HepG2 (cell line): Measurements from ENCODE around the gene TAF6L. TPM values are rescaled to one million over a fixed set of nuclear protein-coding genes. Genes with fewer than 3 reads are reported as not detected.

Source experiments
- ATF6 ChIP-seq: sonication (generic); formaldehyde crosslinking; conservative IDR thresholded peaks from 2 replicates; pipeline ENCODE4 v1.4.0; 2020; ENCODE audit warnings: missing genetic modification reagents
- CERS6 ChIP-seq: sonication (generic); formaldehyde crosslinking; IDR thresholded peaks from 2 replicates; pipeline ENCODE4 v1.5.0; 2020; ENCODE audit warnings: missing genetic modification reagents
- E2F1 ChIP-seq: sonication (generic); formaldehyde crosslinking; IDR thresholded peaks from 2 replicates; pipeline ENCODE4 v1.5.0; 2020; ENCODE audit warnings: missing genetic modification reagents
- FOXC1 ChIP-seq: sonication (generic); formaldehyde crosslinking; IDR thresholded peaks from 2 replicates; pipeline ENCODE4 v1.8.0; 2022; ENCODE audit warnings: mild to moderate bottlenecking, missing genetic modification reagents, borderline replicate concordance
- HOXA9 ChIP-seq: sonication (generic); formaldehyde crosslinking; IDR thresholded peaks from 2 replicates; pipeline ENCODE4 v1.8.1; 2022; ENCODE audit warnings: missing genetic modification reagents, mild to moderate bottlenecking, moderate library complexity, borderline replicate concordance
- MYC ChIP-seq: sonication (generic); formaldehyde crosslinking; IDR thresholded peaks from 2 replicates; pipeline ENCODE4 v1.9.0; 2021; ENCODE audit warnings: missing genetic modification reagents, borderline replicate concordance
- NFE2 ChIP-seq: sonication (generic); formaldehyde crosslinking; IDR thresholded peaks from 2 replicates; pipeline ENCODE4 v1.4.0; 2020; ENCODE audit warnings: missing genetic modification reagents
- NPAS2 ChIP-seq: sonication (generic); formaldehyde crosslinking; IDR thresholded peaks from 2 replicates; pipeline ENCODE4 v1.8.0; 2022; ENCODE audit warnings: mild to moderate bottlenecking, missing genetic modification reagents, borderline replicate concordance
- PPARG ChIP-seq: conservative IDR thresholded peaks from 2 replicates; pipeline ENCODE4 v1.6.1; 2016; ENCODE audit warnings: missing biosample characterization, missing genetic modification reagents
- SALL1 ChIP-seq: sonication (generic); formaldehyde crosslinking; IDR thresholded peaks from 2 replicates; pipeline ENCODE4 v1.8.0; 2022; ENCODE audit warnings: mild to moderate bottlenecking, missing genetic modification reagents
- STAG1 ChIP-seq: sonication (generic); formaldehyde crosslinking; IDR thresholded peaks from 2 replicates; pipeline ENCODE4 v1.4.0; 2020; ENCODE audit warnings: missing genetic modification reagents
- TBL1XR1 ChIP-seq: fragments of 150-350 bp; IDR thresholded peaks from 2 replicates; pipeline ENCODE4 v1.6.1; 2014; ENCODE audit warnings: borderline replicate concordance, low read length; ENCODE audit not compliant: partially characterized antibody
- TFAP4 ChIP-seq: sonication (generic); IDR thresholded peaks from 2 replicates; pipeline ENCODE4 v1.6.1; 2016; ENCODE audit warnings: low read depth, borderline replicate concordance
- ZNF225 ChIP-seq: sonication (generic); formaldehyde crosslinking; IDR thresholded peaks from 2 replicates; pipeline ENCODE4 v1.4.0; 2020; ENCODE audit warnings: mild to moderate bottlenecking, missing genetic modification reagents
- ZNF251 ChIP-seq: sonication (generic); formaldehyde crosslinking; IDR thresholded peaks from 2 replicates; pipeline ENCODE4 v1.9.0; 2021; ENCODE audit warnings: mild to moderate bottlenecking, missing genetic modification reagents
- ZNF280B ChIP-seq: sonication (generic); formaldehyde crosslinking; IDR thresholded peaks from 2 replicates; pipeline ENCODE4 v1.5.0; 2020; ENCODE audit warnings: missing genetic modification reagents, mild to moderate bottlenecking, borderline replicate concordance
- ZNF33A ChIP-seq: sonication (generic); formaldehyde crosslinking; IDR thresholded peaks from 2 replicates; pipeline ENCODE4 v1.5.1; 2020; ENCODE audit warnings: missing genetic modification reagents, mild to moderate bottlenecking, moderate library complexity, borderline replicate concordance
- ZNF484 ChIP-seq: sonication (generic); formaldehyde crosslinking; IDR thresholded peaks from 2 replicates; pipeline ENCODE4 v1.5.1; 2020; ENCODE audit warnings: mild to moderate bottlenecking, low read depth, missing genetic modification reagents, borderline replicate concordance
- ZNF75D ChIP-seq: sonication (generic); formaldehyde crosslinking; IDR thresholded peaks from 2 replicates; pipeline ENCODE4 v1.8.1; 2023; ENCODE audit warnings: missing genetic modification reagents, mild to moderate bottlenecking, borderline replicate concordance
- ZNF770 ChIP-seq: sonication (generic); formaldehyde crosslinking; IDR thresholded peaks from 2 replicates; pipeline ENCODE4 v1.5.0; 2020; ENCODE audit warnings: mild to moderate bottlenecking, missing genetic modification reagents
- polyA plus RNA-seq, 8 experiments: library from polyadenylated mRNA; depleted of rRNA in 3 of 8; stranded (reverse) in 7 of 8; unstranded in 1 of 8; fragments of >200 nt; fragmentation: Illumina TruSeq in 4 of 8; extraction: Trizol in 4 of 8; gene quantifications; 2 replicates each; pipeline versions ENCODE4 v1.2.1 to v1.2.3, GENCODE V29; 2011 to 2016; ENCODE audit warnings: low read depth in 4 of 8, missing spikeins in 1 of 8, mixed read lengths in 1 of 8; ENCODE audit not compliant: insufficient read depth in 1 of 8
- total RNA-seq, 5 experiments: library from RNA; depleted of rRNA; stranded (reverse); fragments of >200 nt; fragmentation: Illumina TruSeq; extraction: Trizol; gene quantifications; 2 replicates each; pipeline ENCODE4 v1.2.3, GENCODE V29; 2016; ENCODE audit warnings: low read depth in 1 of 5

Gene TAF6L
- total and polyA plus RNA-seq, 2 of the 13 experiments (the other 11 are each of a cell fraction or from before 2014, with no cell fraction given): 12.6 to 19.4 TPM

GRCh38 chr11:62831520-62832335 is 60.5 kb downstream of the TAF6L start, which contains the start of gene STX5 (continued):
- TF ChIP-seq E2F1 (CRISPR knock-in tag): no peak
- TF ChIP-seq TBL1XR1: peak; percentile 24
- TF ChIP-seq PPARG (CRISPR knock-in tag): no peak
- TF ChIP-seq FOXC1 (CRISPR knock-in tag): peak; percentile 90; the same call in 1 of the 2 replicates
- TF ChIP-seq CERS6 (CRISPR knock-in tag): no peak
- TF ChIP-seq NPAS2 (CRISPR knock-in tag): no peak
- TF ChIP-seq ZNF75D: no peak
- TF ChIP-seq ZNF225 (CRISPR knock-in tag): no peak
- TF ChIP-seq MYC (CRISPR knock-in tag): no peak; the same call in 1 of the 2 replicates
- no peak for TF ChIP-seq ZNF33A (CRISPR knock-in tag)
- no peak for TF ChIP-seq NFE2 (CRISPR knock-in tag)
- TF ChIP-seq TFAP4: peak; percentile 57; the same call in 1 of the 2 replicates
- 0 out of 2 replicates have a peak, but pooled peaks have one; percentile 21 for TF ChIP-seq ZNF484
- TF ChIP-seq ZNF280B (CRISPR knock-in tag): no peak
- TF ChIP-seq SALL1 (CRISPR knock-in tag): peak; percentile 40; the same call in 1 of the 2 replicates
- no peak for TF ChIP-seq HOXA9 (CRISPR knock-in tag)
- no peak for TF ChIP-seq STAG1 (CRISPR knock-in tag)
- TF ChIP-seq ZNF770 (CRISPR knock-in tag): no peak
- TF ChIP-seq ATF6 (CRISPR knock-in tag): no peak
- no peak for TF ChIP-seq ZNF251 (CRISPR knock-in tag)
